GM12872 (cell line): Measurements from ENCODE around the gene CD2BP2.

Source experiments
- CTCF ChIP-seq: IDR thresholded peaks from 3 replicates; pipeline ENCODE4 v1.5.1; 2011; ENCODE audit warnings: low read depth, mild to moderate bottlenecking, low read length, moderate library complexity; ENCODE audit not compliant: insufficient read depth

Gene CD2BP2

GRCh38 chr16:30380803-30381208 lies 25.7 kb upstream of the CD2BP2 start:
- no peak for TF ChIP-seq CTCF

GRCh38 chr16:30380072-30380802 lies 25.1 kb upstream of the CD2BP2 start:
- no peak for TF ChIP-seq CTCF

DNA sequence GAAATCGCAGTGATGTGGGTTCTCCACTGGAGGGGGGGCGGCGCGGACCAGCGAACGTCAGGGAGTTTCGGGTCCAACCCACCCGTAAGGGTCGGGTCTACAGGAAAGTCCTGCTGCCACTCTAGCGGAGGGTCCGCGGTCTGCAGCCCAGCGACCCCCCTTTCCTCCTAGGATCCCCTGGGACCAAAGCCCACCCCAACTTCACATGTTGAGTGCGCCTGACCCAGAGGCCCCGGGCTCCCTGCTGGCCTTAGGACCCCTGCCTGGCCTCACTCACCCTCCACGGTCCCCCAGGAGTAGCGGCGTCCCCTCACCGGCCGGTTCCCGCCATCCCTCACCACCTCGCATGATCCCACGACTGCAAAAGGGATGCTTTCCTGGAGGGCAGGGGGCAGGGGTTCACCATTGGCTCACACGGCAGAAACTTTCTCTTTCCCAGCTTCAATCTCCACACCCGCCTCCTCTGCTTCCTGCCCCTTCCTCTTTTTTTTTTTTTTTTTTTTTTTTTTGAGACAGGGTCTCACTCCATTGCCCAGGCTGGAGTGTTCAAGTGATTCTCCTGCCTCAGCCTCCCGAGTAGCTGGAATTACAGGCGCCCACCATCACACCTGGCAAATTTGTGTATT lies 24.2 kb upstream of the CD2BP2 start:
- no peak for TF ChIP-seq CTCF

DNA sequence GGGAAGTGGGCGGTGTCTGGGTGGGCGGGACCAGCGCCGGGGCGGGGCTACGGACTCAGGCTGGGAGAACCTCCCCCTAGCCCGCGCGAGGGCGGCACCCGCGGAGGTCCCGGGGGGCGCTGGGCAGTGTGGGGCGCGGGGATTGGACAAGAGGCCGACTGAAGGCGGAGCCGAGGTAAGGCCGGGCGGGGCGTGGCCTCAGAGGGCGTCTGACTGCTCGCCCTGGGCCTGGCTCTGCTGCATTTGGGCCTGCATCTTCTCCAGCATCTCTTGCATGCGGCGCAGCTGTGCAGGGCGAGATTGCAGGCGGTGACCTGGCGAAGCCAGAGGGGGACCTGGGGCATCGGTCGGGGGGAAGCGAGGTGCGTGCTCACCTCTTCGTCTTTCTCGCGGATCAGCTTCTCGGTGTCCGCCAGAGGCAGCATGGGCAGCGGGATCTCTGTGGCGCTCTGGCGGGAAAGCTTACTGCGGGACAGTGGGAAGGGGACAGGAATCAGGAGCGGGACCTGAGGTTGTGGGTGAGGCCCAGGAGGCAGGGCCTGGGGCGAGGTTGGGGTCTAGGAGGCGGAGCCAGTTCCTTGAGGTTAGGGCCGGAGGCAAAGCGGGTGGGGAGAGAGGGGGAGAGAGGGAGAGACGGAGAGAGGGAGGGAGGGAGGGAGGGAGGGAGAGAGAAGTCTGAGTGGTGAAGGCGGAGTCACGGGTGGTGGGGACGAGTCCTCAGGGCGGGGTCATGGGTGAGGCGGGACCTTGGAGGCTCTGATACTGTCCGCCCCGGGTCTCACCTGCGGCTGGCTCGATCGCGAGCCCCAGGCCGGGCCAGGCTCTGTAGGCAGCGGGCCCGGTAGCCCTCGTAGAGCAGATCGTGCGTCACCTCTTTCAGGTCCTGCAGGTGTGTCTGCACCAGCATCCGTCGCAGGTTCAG lies 23.4 kb upstream of the CD2BP2 start:
- TF ChIP-seq CTCF: 0 out of 3 replicates have a peak, but pooled peaks have one; percentile 19

GRCh38 chr16:30377812-30378235 lies 22.7 kb upstream of the CD2BP2 start:
- TF ChIP-seq CTCF: no peak

DNA sequence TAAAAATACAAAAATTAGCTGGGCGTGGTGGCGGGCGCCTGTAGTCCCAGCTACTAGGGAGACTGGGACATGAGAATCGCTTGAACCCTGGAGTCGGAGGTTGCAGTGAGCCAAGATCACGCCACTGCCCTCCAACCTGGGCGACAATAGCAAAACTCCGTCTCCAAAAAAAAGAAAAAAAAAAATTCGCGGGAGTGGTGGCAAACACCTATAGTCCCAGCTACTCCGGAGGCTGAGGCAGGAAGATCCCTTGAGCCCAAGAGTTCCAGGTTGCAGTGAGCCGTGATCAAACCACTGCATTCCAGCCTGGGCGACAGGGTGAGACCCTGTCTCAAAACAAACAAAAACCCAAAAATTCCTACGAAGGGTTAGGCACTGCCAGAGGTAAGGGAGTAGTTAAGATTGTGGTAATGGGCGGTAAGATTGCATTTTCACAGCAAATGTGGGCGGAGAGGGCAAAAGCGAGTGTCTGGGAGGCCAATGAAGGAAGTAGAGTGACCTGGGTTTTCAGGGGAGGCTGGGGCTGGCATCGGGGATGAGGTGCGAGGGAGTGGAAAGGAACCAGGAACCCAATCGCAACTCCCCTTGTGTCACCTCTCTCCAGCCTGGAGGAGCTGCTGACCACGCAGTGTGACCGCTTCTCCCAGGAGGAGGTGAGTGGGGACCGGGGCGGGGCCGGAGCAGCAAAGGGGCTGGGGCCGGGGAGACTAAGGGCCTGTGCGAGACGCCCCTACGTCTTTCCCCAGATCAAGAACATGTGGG lies 22.1 kb upstream of the CD2BP2 start:
- TF ChIP-seq CTCF: no peak

GRCh38 chr16:30376461-30376902 lies 21.4 kb upstream of the CD2BP2 start:
- TF ChIP-seq CTCF: no peak
